KMS-11 (cell line): ENCODE measurements around the gene ELMOD3.

Source experiments
- H2AFZ ChIP-seq: fragments of 200-600 bp; sonication (generic); 2 replicates; pipeline ENCODE4 v1.6.1; 2016; ENCODE audit warnings: antibody characterized with exemption, mixed run types, low read depth
- H3K27ac ChIP-seq: fragments of 200-600 bp; sonication (generic); 2 replicates; pipeline ENCODE4 v1.6.1; 2016; ENCODE audit warnings: mild to moderate bottlenecking, mixed run types
- H3K27me3 ChIP-seq: fragments of 200-600 bp; sonication (generic); 2 replicates; pipeline ENCODE4 v1.6.1; 2017; ENCODE audit warnings: mild to moderate bottlenecking, low read depth, mixed run types, moderate library complexity; ENCODE audit not compliant: insufficient read depth
- H3K36me3 ChIP-seq: fragments of 200-600 bp; sonication (generic); 2 replicates; pipeline ENCODE4 v1.6.1; 2017; ENCODE audit warnings: mild to moderate bottlenecking, mixed run types; ENCODE audit not compliant: insufficient read depth
- H3K4me1 ChIP-seq: fragments of 200-600 bp; sonication (generic); 2 replicates; pipeline ENCODE4 v1.6.1; 2016; ENCODE audit warnings: mild to moderate bottlenecking, low read depth, mixed run types; ENCODE audit not compliant: poor library complexity, severe bottlenecking
- H3K4me2 ChIP-seq: fragments of 200-600 bp; sonication (generic); 2 replicates; pipeline ENCODE4 v1.7.0; 2016; ENCODE audit warnings: mild to moderate bottlenecking, mixed run types
- H3K4me3 ChIP-seq: fragments of 200-600 bp; sonication (generic); IDR thresholded peaks from 2 replicates; pipeline ENCODE4 v1.6.1; 2017; ENCODE audit warnings: low read depth, low read length, mixed read lengths; ENCODE audit not compliant: insufficient read depth
- H3K79me2 ChIP-seq: fragments of 200-600 bp; sonication (generic); 2 replicates; pipeline ENCODE4 v1.6.1; 2016; ENCODE audit warnings: low read depth, mixed run types; ENCODE audit not compliant: insufficient read depth
- H3K9ac ChIP-seq: fragments of 200-600 bp; sonication (generic); 2 replicates; pipeline ENCODE4 v1.6.1; 2016; ENCODE audit warnings: mild to moderate bottlenecking, mixed run types
- H4K20me1 ChIP-seq: fragments of 200-600 bp; sonication (generic); 2 replicates; pipeline ENCODE4 v1.6.1; 2016; ENCODE audit warnings: mild to moderate bottlenecking, mixed run types; ENCODE audit not compliant: insufficient read depth
- CTCF ChIP-seq: fragments of 200-600 bp; sonication (generic); conservative IDR thresholded peaks from 2 replicates; pipeline ENCODE4 v1.6.1; 2017; ENCODE audit warnings: low read depth, mild to moderate bottlenecking, antibody characterized with exemption, low read length, moderate library complexity, mixed read lengths

The ELMOD3 gene

DNA sequence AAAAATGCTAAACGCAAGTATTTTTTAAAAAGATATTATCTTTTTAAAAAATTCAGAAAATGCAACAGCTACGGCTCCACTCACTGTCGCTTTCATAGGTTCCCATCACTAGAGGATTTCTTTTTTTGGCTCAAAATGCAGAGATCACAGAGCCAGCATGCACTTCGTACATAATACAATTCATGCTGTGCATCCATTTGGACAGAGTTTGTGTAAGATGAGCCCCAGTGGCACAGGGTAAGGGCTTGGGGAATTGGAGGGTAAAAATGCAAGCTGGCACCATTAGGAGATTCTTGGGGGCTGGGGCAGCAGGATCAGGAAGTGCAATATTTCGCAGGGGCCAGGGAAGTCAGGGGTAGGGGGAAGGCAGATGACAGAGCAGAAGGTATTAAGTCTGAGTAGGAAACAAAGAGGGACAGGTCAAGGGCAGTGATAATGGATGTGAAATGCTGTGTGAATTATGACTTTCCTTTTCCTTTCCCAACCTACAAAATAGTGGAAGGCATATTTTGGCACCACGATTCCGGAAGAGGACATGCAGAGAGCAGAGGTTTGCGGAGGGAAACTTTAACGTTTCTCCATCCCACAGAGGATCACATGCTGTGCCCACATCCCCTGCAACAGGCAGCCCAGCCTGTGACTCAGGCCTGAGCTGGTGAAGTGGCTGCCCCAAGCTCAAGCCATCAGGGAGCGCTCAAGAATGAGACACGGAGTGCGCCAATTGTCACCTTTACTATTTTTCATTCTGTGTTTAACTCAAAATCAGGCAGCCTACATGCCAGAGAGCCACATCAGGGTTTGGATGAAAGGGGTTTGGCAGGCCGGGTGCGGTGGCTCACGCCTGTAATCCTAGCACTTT, 50.9 kb downstream of the ELMOD3 start:
- Histone ChIP-seq H3K4me2 (no peak overlapping the region), H3K4me1 (peaks cover 32% of the 10 kb centered on the region), H3K9ac (no peak overlapping the region), H3K36me3 (no peaks in the 10 kb centered on the region), H3K79me2 (no peaks in the 10 kb centered on the region), H3K27ac (no peak overlapping the region), H3K4me3 (no peak overlapping the region), H4K20me1 (no peaks in the 10 kb centered on the region), H3K27me3 (no peaks in the 10 kb centered on the region), H2AFZ (no peak overlapping the region)
- TF ChIP-seq CTCF = no peak

DNA sequence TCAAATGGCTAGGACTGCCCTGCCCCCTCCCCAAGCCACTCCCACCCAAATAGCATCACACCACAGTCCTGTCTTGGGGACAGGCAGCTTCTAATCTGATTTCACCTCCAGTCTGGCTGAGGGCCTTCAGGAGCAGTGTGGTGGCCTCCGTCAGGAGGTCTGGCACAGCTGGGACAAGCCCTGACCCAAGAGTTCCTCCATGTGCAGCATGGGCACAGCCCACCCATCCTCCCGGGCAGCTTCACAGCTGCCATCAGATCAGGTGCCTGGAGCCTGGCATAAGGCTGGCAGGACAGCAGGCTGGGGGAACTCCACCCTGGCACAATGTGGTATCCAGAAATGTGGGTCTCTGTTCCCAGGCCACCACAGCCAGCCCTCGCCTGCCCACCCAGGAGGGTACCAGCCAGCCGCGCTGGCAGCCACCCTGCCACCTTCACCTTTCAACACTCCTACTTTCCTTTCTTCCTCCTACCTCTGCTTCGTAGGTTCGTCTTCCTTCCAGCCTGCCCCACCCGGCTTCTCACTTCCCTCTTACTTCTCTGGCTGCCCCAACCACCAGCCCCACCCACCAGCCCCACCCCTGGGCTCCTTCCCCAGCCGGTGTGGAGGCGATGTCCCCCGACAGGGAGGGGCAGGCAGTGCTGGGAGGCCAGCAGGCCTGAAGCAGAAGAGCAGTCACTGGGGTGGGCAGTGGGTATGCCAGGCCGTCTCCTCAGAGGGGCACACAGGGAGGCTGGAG, 55.4 kb downstream of the ELMOD3 start, which contains the start of gene CAPG:
Gene CAPG (minus strand): TSS at position 522 of the 739 bp plus-strand sequence. CDS start 8,221 bp downstream, outside the sequence.
- Histone ChIP-seq H4K20me1 (no peaks in the 10 kb centered on the region), H3K27ac (no peak within 1 kb of the TSS), H2AFZ (peak within 1 kb of the TSS; percentile 2; the same call in 1 of the 2 replicates), H3K4me1 (peaks cover 50% of the 10 kb centered on the region), H3K79me2 (no peaks in the 10 kb centered on the region), H3K27me3 (no peaks in the 10 kb centered on the region), H3K36me3 (no peaks in the 10 kb centered on the region), H3K4me3 (no peak within 1 kb of the TSS), H3K9ac (no peak within 1 kb of the TSS), H3K4me2 (peak within 1 kb of the TSS; percentile 93)
- no peak for TF ChIP-seq CTCF

GRCh38 chr2:85410584-85411404, 56.2 kb downstream of the ELMOD3 start:
- no peak overlapping the region for H3K27ac ChIP-seq
- TF ChIP-seq CTCF = no peak
- H3K4me3 ChIP-seq = no peak overlapping the region
- no peaks in the 10 kb centered on the region for H4K20me1 ChIP-seq
- H3K9ac ChIP-seq = no peak overlapping the region
- peaks cover 57% of the 10 kb centered on the region for H3K4me1 ChIP-seq
- H3K79me2 ChIP-seq = no peaks in the 10 kb centered on the region
- H3K4me2 ChIP-seq = peak overlapping the region; percentile 93
- H3K36me3 ChIP-seq = no peaks in the 10 kb centered on the region
- H3K27me3 ChIP-seq = no peaks in the 10 kb centered on the region
- peak overlapping the region; percentile 2; the same call in 1 of the 2 replicates for H2AFZ ChIP-seq

DNA sequence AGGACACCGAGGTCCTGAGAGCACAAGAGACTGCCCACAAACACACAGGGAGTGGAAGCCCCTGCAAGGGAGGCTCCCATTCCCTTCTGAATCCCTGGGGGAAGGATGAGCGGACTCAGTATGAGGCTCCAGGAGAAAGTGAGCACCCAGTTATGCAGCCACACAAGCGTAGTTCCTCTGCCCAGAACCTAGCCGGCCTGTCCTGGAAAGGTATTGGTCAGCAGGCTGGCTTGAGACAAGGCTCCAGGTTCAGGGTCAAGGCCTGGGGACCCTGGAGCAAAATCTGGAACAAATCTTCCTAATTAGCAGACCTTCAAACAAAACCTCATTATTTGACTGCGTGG, 56.8 kb downstream of the ELMOD3 start:
- H3K79me2 ChIP-seq = no peaks in the 10 kb centered on the region
- no peaks in the 10 kb centered on the region for H4K20me1 ChIP-seq
- peaks cover 58% of the 10 kb centered on the region for H3K4me1 ChIP-seq
- H3K4me3 ChIP-seq = no peak overlapping the region
- no peak overlapping the region for H2AFZ ChIP-seq
- H3K4me2 ChIP-seq = no peak overlapping the region
- H3K9ac ChIP-seq = no peak overlapping the region
- H3K27ac ChIP-seq = no peak overlapping the region
- TF ChIP-seq CTCF = no peak
- H3K36me3 ChIP-seq = no peaks in the 10 kb centered on the region
- H3K27me3 ChIP-seq = no peaks in the 10 kb centered on the region
